ENCODE measurements around the gene CSTPP1.

The CSTPP1 gene

DNA sequence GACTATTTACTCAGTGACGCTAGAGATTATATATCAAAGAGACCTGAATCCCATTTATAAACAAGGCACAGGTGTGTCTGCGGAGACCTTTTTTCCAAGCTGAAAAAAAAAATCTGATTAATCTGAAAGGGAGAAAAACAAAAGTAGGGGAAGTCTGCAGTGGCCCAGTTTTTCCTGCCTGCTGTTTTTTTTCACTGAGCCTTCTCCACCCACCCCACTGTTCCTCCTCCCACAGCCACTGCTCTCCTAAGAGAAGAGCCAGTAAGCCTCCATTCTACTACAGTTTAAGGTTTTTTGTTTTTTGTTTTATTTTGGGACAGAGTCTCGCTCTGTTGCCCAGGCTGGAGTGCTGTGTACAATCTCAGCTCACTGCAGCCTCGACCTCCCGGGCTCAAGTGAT is 221.7 kb downstream of the CSTPP1 start:
- no peak for DNase-seq (ENCODE audit: low read depth, low spot score)

GRCh38 chr11:47160753-47161133 is 224.2 kb downstream of the CSTPP1 start:
- DNase-seq (ENCODE audit: low read depth, low spot score), result no peak

GRCh38 chr11:47161134-47161854 is 224.7 kb downstream of the CSTPP1 start:
- DNase-seq (ENCODE audit: low read depth, low spot score), result peak; percentile 31

DNA sequence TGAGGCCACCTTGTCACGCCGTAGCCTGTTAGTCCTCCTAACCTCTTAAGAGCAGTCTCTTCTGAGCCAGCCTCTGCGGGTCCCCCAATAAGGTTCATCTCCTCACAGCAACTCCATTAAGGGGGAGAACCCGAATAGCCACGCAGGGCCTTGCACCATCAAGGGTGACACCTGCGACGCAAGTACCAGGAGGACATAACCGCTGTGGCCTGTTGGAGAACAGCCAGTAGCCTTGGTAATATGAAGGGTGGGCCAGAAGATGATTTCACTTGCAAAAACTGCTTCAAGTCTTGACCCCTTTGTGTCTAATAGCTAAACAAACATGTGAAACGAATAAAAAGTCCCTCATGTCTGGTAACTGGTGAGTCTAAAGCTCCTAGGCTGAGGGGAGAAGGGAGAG is 225.3 kb downstream of the CSTPP1 start:
- no peak for DNase-seq (ENCODE audit: low read depth, low spot score)

DNA sequence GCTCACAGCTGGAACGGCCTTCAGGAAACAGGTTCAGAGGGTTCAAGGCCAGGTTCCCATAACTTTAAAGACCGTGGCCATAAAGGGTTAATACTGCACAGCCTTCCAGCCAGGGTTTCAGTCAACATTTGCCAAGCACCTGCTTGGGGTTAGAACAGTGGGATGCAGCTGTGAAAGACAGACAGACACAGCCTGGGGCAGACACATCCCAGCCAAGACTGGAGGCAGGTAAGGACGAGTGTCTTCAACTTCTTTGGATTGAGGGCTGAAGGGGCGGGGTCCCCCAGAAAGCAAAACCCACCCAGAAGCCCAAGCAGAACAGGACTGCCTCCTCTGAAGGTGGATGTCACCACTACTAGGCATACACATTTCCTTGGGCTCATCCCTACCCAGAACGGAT is 225.9 kb downstream of the CSTPP1 start:
- DNase-seq (ENCODE audit: low read depth, low spot score), result no peak

- DNase-seq (ENCODE audit: low read depth, low spot score), result no peak
These were observed 226.6 kb downstream of the CSTPP1 start for GRCh38 chr11:47163193-47163592.

GRCh38 chr11:47163898-47164297 is 227.3 kb downstream of the CSTPP1 start:
- no peak for DNase-seq (ENCODE audit: low read depth, low spot score)

GRCh38 chr11:47164321-47164720 is 227.8 kb downstream of the CSTPP1 start:
- no peak for DNase-seq (ENCODE audit: low read depth, low spot score)

DNA sequence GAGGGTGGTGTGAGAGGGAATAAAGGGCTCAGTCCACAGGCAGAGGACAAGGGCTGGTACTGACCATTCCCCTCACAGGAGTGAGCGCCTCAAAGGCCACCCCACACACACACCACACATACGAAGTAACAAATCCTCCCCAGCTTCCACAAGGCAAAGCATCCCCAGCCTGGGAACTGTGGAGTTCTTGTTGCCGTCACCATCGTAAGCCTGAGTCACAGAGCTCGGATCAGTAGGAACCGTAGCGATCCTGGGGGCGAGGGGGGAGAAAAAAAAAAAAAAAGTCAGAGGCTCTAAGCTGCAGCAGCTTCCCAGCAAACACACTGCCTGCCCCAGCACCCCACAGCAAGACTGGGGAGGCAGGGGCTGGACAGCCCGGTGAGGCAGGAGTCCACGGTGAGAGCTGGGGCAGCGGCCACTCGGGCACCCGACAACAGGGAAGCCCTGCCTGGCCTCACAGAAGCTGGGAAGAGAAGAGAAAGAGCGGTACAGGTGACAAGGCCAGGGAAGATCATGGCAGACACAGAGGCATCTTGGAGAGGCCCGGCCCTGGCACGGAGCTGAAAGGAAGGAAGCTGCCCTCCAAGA is 228.8 kb downstream of the CSTPP1 start:
- no peak for DNase-seq (ENCODE audit: low read depth, low spot score)

GRCh38 chr11:47166368-47166767 is 229.8 kb downstream of the CSTPP1 start:
- no peak for DNase-seq (ENCODE audit: low read depth, low spot score)

GRCh38 chr11:47171061-47171838 is 234.7 kb downstream of the CSTPP1 start:
- no peak for DNase-seq (ENCODE audit: low read depth, low spot score)

GRCh38 chr11:47171856-47172255 is 235.3 kb downstream of the CSTPP1 start:
- DNase-seq (ENCODE audit: low read depth, low spot score), result no peak

GRCh38 chr11:47172740-47173336 is 236.3 kb downstream of the CSTPP1 start:
- DNase-seq (ENCODE audit: low read depth, low spot score), result no peak

DNA sequence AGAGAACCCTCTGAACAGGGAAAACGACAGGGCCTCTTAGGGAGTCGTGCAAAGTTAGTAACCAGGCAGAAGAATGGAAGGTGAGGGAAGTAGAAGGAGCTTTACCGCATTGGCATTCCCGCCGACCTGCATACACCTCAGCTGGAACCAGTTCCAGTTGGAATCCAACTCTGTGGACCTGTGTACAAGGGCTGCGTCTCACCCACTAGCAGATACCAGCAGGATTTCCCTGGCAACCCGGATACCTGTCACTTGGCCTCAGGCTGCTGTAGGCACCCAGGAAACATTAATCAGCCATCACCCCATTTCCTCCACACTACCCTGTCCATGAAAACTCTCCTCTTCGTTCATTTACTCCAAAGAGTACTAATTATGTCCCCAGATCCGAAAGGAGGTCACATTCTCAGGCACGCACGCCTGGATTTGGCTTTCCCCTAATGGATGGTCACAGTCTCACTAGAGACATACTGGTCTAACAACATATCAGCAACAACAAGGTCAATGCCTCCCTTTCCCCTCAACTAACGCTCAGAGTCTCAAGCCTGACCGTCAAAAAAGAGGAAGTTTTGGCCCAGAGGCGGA is 239.3 kb downstream of the CSTPP1 start:
- no peak for DNase-seq (ENCODE audit: low read depth, low spot score)

GRCh38 chr11:47176328-47177228 is 240.0 kb downstream of the CSTPP1 start, which contains the start of gene ARFGAP2:
Gene ARFGAP2 (minus strand): TSS chr11:47176879. CDS start chr11:47176853, 26 bp downstream.
- peak; percentile 91 for DNase-seq (ENCODE audit: low read depth, low spot score)

DNA sequence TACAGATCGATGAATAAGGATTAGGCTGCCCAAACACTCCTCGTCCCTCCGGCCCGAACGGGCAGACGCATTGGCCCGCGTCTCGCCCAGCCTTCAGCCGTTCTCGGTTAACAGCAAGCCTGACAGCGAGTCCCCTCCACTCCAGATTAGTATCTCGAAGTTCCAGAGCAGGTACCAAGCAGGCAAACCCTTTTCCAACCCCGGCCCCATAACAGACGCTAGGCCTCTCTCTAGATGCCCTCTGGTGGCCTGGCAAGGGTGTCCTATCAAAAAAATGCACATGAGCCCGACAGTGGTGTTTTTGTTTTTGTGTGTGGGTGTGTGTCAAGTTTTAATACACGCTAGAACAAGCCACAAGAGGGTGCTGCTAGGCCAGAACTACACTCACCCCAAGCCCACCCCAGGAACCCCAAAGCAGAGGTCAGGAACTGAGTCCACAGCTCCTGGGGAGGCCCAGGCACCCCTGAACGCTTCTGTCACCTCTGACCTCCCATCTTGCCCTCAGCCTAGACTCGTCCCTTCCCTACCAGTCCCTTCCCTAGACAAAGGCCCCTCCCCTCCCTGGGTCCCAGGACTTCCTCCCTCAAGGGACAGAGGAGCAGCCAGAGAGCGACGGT is 240.8 kb downstream of the CSTPP1 start:
- peak; percentile 44 for DNase-seq (ENCODE audit: low read depth, low spot score)

- DNase-seq (ENCODE audit: low read depth, low spot score), result no peak
These were observed 241.3 kb downstream of the CSTPP1 start for GRCh38 chr11:47177846-47178245.

DNA sequence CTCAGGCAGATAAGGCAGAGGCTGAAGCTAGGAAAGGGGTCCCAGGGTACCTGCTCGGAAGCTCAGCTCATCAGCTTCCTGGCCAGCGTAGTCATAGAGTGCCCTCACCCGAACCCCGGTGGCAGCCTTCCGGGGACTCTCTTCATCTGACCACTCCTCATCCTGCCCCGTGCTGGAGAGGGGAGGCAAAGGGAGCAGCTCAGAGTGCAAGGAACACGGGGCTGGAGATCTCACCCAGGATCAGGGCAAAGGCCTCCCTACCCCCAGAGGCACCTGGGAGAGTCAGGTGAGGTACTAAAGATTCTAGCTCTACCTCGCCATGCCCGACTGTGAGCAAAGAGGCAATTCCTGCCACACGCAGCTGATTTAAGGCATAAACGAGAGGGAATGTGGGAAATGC is 241.8 kb downstream of the CSTPP1 start:
- no peak for DNase-seq (ENCODE audit: low read depth, low spot score)

DNA sequence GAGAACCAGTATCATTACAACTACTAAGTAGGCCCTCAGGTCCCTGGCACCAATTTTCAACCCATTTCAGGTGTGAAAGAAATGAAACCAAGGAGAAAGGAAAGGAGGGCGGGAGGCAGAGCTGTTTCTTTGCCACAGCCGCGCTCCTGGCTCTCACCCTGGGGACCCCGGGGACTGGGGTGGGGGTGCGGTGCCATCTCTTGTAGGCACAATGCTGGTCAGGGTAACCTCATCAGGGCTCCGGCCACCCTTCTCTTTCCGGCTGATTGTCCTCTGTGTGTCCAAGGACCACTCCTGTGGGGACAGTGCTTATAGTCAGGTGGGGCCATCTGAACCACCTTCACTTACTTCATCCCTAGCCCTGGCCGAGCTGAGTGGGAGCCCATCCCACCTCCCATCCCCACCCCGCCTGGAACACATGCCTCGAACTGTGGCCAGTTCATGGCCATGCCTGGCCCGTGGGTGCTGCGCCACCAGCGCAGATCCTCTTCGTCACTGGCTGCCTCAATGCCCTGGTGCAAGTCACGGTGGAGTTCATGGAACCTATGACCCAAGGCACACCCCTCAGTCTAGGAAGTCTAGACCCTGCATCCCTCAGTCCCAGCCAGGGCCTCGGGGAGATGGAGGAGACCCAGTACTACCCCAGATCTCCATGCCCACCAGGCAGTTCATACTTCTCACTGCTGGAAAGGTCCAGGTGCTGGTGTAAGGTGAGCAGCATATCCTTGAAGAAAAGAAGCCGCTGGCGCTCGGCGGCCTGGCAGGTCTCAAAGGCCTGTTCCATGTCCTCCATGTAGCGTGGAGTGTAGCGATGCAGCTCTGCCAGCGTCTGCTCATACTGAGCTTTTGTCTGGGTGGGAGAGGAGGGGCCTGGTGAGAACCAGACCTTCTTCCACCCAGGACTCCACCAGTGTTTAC is 242.4 kb downstream of the CSTPP1 start:
- no peak for DNase-seq (ENCODE audit: low read depth, low spot score)

All from activated naive CD8-positive, alpha-beta T cell treated with anti-CD3 and anti-CD28 coated beads, Interleukin-2, amount 50 U/mL, for 16 hours (primary cell).